Pancreas (tissue), 10 donors: ENCODE measurements around the gene EVC. TPM values are rescaled to one million over a fixed set of nuclear protein-coding genes. Genes with fewer than 3 reads are reported as not detected.

Experiments used
- ATAC-seq, 4 donors: fragments of 200-7000 bp; cut with Tn5 transposase; one replicate each; pipeline versions ENCODE4 v1.8.0 to v1.9.1; 2020; ENCODE audit warnings: mild to moderate bottlenecking in 4 of 4, moderate library complexity in 4 of 4
- DNase-seq, 6 donors: peaks; one replicate each; pipeline ENCODE4 v3.0.0-alpha.2; 2020
- FAIRE-seq: peaks from 2 replicates; lab custom pipeline; 2012; peaks lifted over from hg19 to GRCh38; lab: Jason Lieb, UNC
- H3K27ac ChIP-seq, 4 donors: fragments of 200-600 bp; sonication (generic); 1 replicate in 3 of 4; 2 replicates in 1 of 4; pipeline versions ENCODE4 v1.5.0 to v1.8.0; 2020
- H3K27me3 ChIP-seq, 4 donors: fragments of 200-600 bp; one replicate each; pipeline ENCODE4 v1.8.0; 2021
- H3K36me3 ChIP-seq, 3 donors: fragments of 200-600 bp; sonication (generic) in 1 of 3; one replicate each; pipeline versions ENCODE4 v1.5.0 to v1.8.0; 2020 to 2021
- H3K4me1 ChIP-seq, 3 donors: fragments of 200-600 bp; one replicate each; pipeline ENCODE4 v1.8.0; 2021
- H3K4me3 ChIP-seq, 4 donors: fragments of 200-600 bp; sonication (generic) in 2 of 4; one replicate each; pipeline versions ENCODE4 v1.5.0 to v1.8.0; 2020 to 2021
- H3K9me3 ChIP-seq, 4 donors: fragments of 200-600 bp; one replicate each; pipeline ENCODE4 v1.8.0; 2021
- CTCF ChIP-seq, 4 donors: fragments of 200-600 bp; sonication (generic) in 3 of 4; IDR thresholded peaks; one replicate each; pipeline versions ENCODE4 v1.5.0 to v1.8.0; 2021; ENCODE audit warnings: antibody characterized with exemption in 4 of 4
- WGBS, 2 donors: extraction: QIAGEN DNeasy Blood & Tissue Kit; methylation state at CpG; one replicate each; pipeline ENCODE4 v1.1.7; 2013; 5-methylcytosine and 5-hydroxymethylcytosine counted together
- intact Hi-C, 3 donors: fragments of 100-400 bp; cut with DNase I; formaldehyde crosslinking; loops; one replicate each; pipeline versions ENCODE4 v1.11.1 to v1.14.2; 2022
- polyA plus RNA-seq, 2 donors: library from polyadenylated mRNA; stranded (reverse); fragments of 200-250 nt; gene quantifications; one replicate each; pipeline ENCODE4 v1.2.3, GENCODE V29; 2013
- total RNA-seq, 6 donors: library from RNA; stranded (reverse); fragmentation: NEBNext Ultra II Directional in 4 of 6; extraction: Animal tissue kit (Norgen Biotek cat#: 25700) in 4 of 6; gene quantifications; one replicate each; pipeline versions ENCODE4 v1.2.1 to v1.2.4, GENCODE V29; 2021 to 2023
- donor health status: healthy with polysubstance abuse.
- donor health status: DM: no; HTN: no; CAD: no; lungs with moderate emphysema.
- donor health status: DM: no; HTN: no; CAD: no.
- donor health status: control.
- donor health status: control.
- donor health status: Bipolar disorder and iron deficiency.
- donor health status: DM: yes; HTN: yes; CAD: no.
- donor health status: DM: no; HTN: no; CAD: no.
- donor health status: DM: no; HTN: no; CAD: no.
- donor health status: DM: yes; HTN: yes; CAD: no.

The EVC gene
- total and polyA plus RNA-seq, 8 donors, result 2.8 to 17.8 (median 11.9) TPM

DNA sequence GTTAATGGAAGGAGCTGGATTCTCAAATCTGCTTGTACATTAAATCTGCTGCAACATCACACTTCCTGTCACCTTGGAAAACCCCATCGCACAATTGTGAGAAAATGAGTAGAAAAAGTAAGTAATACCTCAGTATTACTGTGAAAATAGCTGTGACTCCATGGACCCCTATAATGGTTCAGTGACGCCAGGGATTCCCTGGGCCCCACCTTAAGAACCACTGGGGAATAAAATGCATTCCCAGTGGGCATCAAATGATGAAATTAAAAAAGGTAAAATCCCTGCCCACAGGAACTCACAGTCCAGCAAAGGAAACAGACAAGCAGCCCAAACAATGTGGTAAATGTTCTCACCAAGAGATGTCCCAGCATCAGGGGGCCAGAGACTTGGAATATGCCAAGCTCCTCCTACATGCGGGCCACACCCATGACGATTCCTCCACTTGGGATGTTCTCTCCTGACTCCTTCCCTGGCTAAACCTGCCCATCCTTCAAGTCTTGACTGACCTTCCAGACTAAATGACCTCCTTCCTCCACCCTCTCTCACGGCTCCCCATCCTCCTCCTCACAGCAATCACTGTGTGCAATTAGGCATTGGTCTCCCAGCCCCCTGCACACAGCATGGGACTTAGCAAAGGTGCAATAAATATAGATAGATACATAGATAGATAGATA is 5.2 kb upstream of the EVC start:
- Histone ChIP-seq H3K27me3 (no peaks in the 10 kb centered on the region), H3K4me1 (peaks cover 0 to 7% (median 0%) of the 10 kb centered on the region in 3 donors), H3K4me3 (no peak overlapping the region), H3K9me3 (no peaks in the 10 kb centered on the region), H3K36me3 (no peaks in the 10 kb centered on the region), H3K27ac (no peak overlapping the region)
- no peak for TF ChIP-seq CTCF (IDR thresholded peaks at IDR 0.05)
- ATAC-seq (no peak), FAIRE-seq (no peak), DNase-seq (peak in 1 of 6 donors; percentile 16)
- WGBS, 2 donors, result 59 to 63% methylated on average over 5 of the region's 5 CpGs
- intact Hi-C loops, result no loop called here

DNA sequence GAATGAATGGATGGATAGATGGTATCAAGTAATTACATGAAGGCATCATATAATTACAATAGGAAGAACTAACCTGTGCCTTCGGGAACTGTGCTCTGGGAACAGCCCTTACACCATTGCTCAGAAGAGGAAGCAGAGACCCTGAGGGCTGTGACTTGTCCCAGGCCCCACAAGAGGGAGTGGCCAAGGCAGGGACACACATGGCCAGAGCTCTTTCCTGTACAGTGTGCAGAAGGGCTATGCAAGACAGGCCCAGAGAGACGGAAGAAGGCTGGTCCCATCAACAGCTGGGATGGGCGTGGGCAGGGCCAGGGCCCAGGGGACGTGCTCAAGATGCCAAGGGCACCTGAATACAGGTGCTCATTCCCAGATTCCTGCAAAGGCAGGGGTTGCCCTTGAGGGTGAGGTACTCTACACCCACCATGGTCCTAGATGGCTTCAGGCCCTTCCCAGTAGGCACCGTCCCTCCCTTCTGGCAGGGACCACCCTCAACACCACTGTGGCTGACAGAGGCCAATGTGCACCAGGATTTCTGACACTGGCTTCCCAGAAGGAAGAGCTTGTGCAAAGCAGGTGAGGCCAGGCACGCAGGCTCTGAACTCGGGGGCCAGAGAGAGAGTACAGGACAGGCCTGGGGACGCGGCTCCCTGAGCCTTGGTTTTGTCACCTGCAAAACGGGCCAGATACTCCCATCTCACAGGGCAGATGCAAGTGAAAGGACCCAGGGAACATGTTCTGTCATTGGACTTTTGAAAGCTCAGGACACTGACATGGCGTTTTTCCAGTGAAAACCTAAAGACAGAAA is 4.3 kb upstream of the EVC start:
- WGBS, 2 donors, result 80 to 94% methylated on average over 11 of the region's 11 CpGs
- no peak for FAIRE-seq
- no peak for DNase-seq

GRCh38 chr4:5707366-5707765 is 3.6 kb upstream of the EVC start:
- ATAC-seq, result no peak
- H3K4me1 ChIP-seq, result peaks cover 0 to 7% (median 0%) of the 10 kb centered on the region in 3 donors
- peak overlapping the region in 2 of 4 donors; percentile 60 to 71 for H3K4me3 ChIP-seq
- no peaks in the 10 kb centered on the region for H3K27me3 ChIP-seq
- H3K9me3 ChIP-seq, result no peaks in the 10 kb centered on the region
- DNase-seq, result no peak
- TF ChIP-seq CTCF (IDR thresholded peaks at IDR 0.05), result no peak
- intact Hi-C loops, result no loop called here
- no peak overlapping the region for H3K27ac ChIP-seq
- FAIRE-seq, result no peak
- WGBS, 2 donors, result 52 to 55% methylated on average over 5 of the region's 5 CpGs
- no peaks in the 10 kb centered on the region for H3K36me3 ChIP-seq

More for the DNA sequence above, 4.3 kb upstream of the EVC start:
- Histone ChIP-seq H3K27ac (no peak overlapping the region), H3K4me3 (no peak overlapping the region), H3K9me3 (no peaks in the 10 kb centered on the region), H3K4me1 (peaks cover 0 to 7% (median 0%) of the 10 kb centered on the region in 3 donors), H3K36me3 (no peaks in the 10 kb centered on the region), H3K27me3 (no peaks in the 10 kb centered on the region)
- ATAC-seq, result no peak
- intact Hi-C loops, result no loop called here
- TF ChIP-seq CTCF (IDR thresholded peaks at IDR 0.05), result no peak

DNA sequence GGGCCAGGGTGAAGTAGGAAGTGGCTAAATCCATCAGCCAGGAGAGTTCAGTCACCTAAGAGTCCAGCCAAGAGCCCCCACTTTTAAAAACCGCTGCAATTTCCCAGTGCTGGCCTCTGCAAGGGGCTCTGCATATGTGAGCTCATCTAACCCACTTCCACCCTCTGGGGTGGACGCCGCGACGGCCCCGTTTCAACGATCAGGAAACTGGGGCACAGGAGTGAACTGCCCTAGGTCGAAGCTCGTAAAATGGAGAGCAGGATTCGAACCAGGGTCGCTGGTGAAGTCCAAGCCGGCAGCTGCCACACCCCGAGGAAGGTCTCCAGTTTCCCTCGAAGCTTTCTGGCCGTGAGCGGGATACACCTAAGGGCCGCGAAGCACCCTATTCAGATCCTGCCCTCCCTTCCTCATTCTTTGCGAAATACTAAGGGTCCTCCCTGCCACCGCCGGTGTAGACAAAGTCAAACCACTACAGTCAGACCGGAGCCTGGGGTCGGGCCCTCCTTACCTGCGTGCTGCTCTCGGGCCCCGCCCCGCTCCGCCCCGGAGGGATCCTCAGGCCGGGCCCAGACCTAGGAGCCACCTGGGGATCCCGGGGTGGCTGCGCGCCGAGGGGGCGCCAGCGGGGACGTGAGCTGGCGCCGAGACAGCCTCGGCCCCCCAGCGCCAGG is 3.1 kb upstream of the EVC start:
- intact Hi-C loops, result no loop called here
- H3K4me3 ChIP-seq, result peak overlapping the region; percentile 35 to 71 (median 65)
- peaks cover 0 to 7% (median 0%) of the 10 kb centered on the region in 3 donors for H3K4me1 ChIP-seq
- 7 to 9% methylated on average over 25 to 41 of the region's 41 CpGs for WGBS, 2 donors
- peak overlapping the region; percentile 17 to 65 (median 52) for H3K27ac ChIP-seq
- no peak for TF ChIP-seq CTCF (IDR thresholded peaks at IDR 0.05)
- peak in 1 of 6 donors; percentile 9 for DNase-seq
- H3K9me3 ChIP-seq, result no peaks in the 10 kb centered on the region
- no peak for FAIRE-seq
- H3K27me3 ChIP-seq, result no peaks in the 10 kb centered on the region
- no peaks in the 10 kb centered on the region for H3K36me3 ChIP-seq
- peak; percentile 24 to 43 (median 40) for ATAC-seq
